Neural progenitor cell (in vitro differentiated cells): ENCODE results near the gene CCT5.

Source experiments
- CTCF ChIP-seq: fragments of 200-600 bp; sonication (generic); IDR thresholded peaks from 2 replicates; pipeline ENCODE4 v1.5.1; 2017; ENCODE audit warnings: antibody characterized with exemption, mild to moderate bottlenecking
- EZH2 ChIP-seq: fragments of 200-600 bp; sonication (generic); IDR thresholded peaks from 2 replicates; pipeline ENCODE4 v1.6.1; 2017; ENCODE audit warnings: antibody characterized with exemption, mild to moderate bottlenecking, moderate library complexity

GRCh38 chr5:10250806-10251276, 761 bp downstream of the CCT5 start:
- TF ChIP-seq EZH2 (no peak), CTCF (no peak)
